HG03039 (cell line): Measurements from ENCODE around the gene BACH2.
"Not testable (repeated sequence)": the region's sequence is repeated elsewhere in the genome, so short reads cannot be mapped to it uniquely, and the experiment has no call there.

Experiments
- ATAC-seq: cut with Tn5 transposase; IDR thresholded peaks from one replicate; pipeline ENCODE4 v1.9.1; 2021; ENCODE audit warnings: mild to moderate bottlenecking, moderate library complexity; ENCODE audit not compliant: unreplicated experiment

BACH2 gene

DNA sequence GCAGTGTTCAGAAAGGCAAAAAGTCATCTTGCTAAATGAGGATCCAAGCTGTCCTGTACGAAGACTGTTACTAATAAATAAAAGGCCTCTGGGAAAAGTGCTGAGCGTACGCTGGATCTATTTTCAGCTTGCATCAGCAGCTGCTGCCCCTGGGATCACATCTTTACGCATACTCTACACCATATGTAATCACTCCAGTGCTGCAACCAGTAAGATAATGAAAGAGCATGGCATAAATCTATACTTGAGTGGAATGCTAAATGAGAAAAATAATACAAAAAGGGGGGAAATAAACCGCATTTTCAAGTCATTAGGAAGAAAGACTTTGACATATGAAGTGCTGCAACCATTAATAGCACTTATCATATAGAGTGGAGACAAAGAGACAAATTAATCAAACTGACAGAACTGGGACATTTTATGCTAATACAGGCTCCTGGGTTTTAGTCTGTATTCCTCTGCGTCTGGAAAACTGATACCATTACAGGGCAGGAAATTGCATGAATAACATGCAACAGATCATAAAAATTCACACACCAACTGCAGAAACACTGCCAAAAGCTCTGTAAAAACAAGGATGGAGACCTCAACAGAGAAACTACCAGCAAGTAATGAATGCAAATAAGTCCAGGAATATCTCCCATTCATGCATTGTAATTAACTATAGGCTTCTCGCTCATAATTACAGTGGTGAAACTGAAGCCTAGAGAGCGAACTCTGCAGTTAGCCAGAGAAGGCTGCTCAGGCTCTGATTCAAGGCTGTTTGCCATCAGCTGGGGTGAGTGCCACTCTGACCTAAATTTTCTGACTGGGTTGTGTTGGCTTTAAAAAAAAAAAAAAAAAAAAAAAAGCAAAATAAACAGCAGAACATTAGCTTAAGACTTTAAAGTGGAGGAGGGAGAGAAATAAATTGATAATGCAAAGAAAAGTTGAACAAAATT lies 318.6 kb downstream of the BACH2 start:
- ATAC-seq, result no peak

DNA sequence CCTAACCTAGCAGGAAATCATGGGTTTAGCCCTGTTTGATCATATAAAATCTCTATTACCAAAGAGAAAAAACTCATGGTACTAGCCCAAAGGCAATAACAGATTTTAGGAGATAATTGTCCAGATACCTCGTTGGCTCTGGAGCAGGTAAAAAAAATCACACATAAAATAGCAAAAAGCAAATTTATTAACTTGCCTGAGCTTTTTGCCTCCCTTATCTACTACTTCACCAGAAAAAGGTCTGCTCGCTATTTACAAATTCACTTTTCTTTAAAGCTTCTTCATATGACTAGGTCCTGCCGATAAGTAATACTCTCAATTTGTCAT lies 320.0 kb downstream of the BACH2 start:
- ATAC-seq, result no peak

GRCh38 chr6:89975991-89976693 lies 320.5 kb downstream of the BACH2 start:
- no peak for ATAC-seq

DNA sequence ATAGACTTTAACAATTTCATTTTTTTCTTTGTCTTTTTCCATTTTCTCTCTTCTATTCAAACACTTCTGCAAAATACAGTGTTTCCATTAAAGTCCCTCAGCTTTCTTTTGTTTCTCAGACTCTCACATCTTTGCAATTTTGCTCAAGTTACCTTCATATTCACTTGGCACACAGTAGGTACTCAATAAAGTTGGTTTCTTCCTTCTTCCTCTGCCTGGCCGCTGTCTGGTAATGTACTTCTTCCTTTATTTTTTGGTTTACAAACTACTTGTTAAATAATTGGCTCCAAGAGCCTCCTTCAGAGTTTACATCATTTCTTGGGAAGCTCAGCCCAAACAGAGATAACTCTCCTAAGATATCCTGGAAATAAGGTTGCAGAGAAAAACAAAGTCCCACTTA lies 321.3 kb downstream of the BACH2 start:
- no peak for ATAC-seq

DNA sequence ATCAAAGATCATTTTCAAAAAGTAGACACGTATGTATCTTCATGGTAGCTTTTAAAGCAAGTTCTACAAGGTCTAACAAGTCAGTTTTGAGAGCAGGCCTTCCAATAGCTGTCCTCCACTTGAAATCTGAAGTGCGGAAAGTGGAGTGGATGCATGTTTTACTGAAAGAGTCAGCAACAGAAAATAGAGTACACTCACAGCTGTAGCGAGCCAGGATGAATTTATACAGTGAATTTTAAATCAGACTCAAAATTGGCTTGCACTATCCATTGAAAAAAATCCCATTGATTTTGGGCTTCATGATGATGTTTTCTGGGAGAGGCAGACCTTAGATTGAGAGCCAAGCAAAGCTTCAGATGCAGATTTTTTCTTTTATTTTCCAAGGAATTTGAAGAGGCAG lies 321.8 kb downstream of the BACH2 start:
- no peak for ATAC-seq

- ATAC-seq, result no peak
Measured at GRCh38 chr6:89972025-89972381, 324.6 kb downstream of the BACH2 start.

- not testable (repeated sequence) for ATAC-seq
Measured at GRCh38 chr6:89971338-89972024, 325.2 kb downstream of the BACH2 start.

DNA sequence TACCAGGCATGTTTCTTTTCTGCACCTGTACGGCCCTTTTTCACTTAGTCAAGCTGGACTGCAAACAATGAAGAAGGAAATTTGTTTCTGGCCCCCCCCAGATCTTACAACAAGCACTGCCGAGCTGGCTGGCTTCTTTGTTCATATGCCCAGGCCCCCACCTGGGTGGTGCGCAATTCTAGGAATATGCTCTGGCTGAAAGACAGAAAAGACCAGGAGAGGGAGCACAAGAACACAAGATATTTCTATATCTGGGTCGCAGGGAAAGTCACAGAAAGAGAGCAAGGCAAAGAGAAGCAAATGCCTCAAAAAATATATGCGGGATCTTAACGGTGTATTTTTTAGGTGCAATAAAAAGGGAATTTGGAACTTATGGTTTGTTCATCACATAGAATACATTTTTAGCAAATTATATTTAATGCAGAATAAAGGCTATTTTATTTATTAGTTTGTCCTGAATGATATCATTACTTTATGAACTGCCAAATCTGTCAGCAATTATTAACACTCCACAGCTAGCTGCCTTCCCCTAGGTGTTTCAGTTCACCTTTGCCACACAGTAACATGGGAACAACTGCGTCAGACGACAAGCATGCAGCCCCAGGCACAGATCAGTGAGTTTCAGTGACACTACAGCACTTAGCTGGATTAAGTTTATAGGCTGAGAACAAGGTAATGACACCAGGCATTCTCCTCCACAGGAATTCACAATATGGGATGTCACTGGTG lies 325.9 kb downstream of the BACH2 start:
- no peak for ATAC-seq

- no peak for ATAC-seq
Measured at GRCh38 chr6:89970072-89970471, 326.6 kb downstream of the BACH2 start.

DNA sequence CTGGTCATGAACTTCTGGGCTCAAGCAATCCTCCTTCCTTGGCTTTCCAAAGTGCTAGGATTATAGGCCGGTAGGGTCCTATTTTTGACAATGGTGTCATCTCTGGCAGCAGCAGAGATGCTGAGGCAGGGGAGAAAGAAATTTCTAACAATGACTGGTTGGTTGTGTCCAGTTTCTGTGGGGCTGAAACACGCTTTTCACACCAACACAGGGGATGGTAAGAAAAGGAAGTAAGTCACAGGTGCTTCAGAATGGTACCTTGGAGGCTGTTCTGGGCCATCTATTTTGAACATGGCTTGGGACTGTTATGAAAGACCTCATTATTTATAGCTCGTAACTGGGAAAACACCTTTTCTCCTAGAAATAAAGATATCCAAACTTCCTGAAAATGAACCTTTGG lies 329.7 kb downstream of the BACH2 start:
- ATAC-seq, result no peak

- no peak for ATAC-seq
Measured at GRCh38 chr6:89966228-89966544, 330.5 kb downstream of the BACH2 start.

DNA sequence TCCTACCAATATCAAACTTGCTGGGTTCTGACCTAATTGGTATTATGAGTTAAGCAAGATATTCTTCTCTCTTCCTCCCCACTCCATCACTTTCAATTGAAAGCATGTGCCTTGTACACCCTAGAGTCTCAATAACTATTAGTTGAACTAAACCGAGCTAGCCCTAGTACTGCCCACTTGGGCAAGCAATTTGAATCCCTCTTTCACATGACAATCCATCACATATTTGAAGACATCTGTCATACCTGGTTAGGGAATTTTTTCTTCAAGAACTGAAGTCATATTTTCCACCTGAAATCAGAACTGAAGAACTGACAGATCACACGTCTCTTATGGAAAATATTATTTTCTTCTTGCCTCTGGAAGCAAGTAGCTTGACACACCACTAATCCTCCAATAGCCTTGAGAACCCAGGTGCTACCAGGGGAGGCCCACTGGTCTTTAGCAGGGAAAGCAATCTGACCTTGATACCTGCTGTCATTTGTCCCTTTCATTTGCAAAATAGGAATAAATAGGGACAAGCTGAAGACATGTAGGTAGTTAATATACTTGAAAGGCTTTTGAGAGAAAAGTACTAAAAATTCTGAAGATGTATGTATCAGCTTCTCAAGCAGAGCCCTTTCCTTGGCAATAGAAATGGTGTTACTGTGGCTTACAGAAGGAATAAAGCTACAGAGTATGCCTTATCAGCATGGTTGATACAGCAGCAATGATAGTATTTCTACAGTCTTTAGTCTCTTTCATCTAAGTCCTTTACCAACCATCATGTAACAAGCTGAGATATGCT lies 331.0 kb downstream of the BACH2 start:
- ATAC-seq, result no peak

DNA sequence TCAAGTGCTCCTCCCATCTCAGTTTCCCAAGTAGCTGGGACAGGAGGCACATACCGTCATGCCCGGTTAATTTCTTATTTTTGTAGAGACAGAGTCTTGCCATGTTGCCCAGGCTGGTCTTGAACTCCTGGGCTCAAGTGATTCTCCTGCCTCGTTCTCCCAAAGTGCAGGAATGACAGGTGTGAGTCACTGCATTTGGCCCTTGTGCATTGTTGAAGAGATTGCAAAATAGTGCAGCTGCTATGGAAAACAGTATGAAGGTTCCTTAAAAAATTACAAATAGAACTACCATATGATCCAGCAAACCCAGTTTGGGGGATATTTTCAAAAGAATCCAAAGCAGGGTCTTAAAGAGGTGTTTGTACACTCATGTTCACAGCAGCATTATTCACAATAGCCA lies 333.3 kb downstream of the BACH2 start:
- no peak for ATAC-seq

GRCh38 chr6:89961481-89961880 lies 335.2 kb downstream of the BACH2 start:
- no peak for ATAC-seq

DNA sequence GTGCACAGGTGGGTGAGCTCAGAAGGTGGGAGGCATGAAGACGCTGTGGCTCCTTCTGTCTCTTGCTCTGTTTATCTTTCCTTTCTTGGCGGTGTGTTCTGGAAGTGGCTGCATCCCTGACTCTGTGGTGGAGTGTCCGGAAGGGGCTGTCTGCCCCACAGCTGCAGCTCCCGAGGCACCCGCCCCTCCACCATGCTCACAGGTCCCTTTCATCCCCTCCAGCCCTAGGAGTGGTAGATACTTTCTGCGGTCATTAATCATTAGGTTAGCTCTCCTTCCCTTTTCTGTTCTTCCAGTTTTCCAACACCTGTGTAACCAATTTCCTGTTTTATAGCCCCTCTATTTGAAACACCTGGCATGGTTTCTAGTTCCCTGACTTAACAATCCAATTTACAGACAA lies 336.8 kb downstream of the BACH2 start:
- no peak for ATAC-seq

DNA sequence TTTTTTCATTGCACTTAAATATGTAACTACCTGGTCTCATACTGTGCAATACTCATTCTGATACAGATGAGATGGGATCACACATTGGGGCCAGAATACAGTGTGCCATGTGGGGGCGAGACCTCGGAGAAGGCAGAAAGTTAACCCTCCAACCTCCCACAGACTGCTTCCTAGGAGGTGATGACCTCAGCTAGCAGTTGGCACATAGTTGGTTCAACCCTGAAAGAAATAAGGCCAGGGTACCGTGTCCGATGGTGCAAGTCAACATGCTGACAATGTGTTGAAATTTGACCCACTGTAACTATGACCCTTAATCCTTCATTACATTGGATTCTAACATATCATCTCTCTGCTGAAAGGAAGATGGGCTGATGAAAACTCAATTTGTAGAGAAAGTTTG lies 340.5 kb downstream of the BACH2 start:
- ATAC-seq, result no peak

DNA sequence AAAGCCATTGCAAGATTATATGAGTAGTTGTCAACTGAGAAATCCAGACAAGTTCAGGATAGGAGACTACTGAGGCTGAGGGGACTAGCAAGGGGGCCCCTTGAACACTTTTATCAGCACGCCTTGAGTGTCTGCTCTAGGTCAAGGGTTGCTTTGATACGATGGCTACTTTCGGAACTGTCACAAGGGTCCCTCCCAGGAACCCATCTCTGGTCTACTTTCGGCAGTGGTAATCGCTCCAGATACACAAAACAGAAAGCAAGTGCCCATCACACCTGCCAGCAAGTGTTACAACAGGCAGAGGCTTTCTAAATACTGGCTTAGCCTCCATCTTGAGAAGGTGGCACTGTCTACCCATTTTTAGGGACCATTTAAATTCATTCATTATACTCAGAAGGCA lies 341.3 kb downstream of the BACH2 start:
- ATAC-seq, result no peak

DNA sequence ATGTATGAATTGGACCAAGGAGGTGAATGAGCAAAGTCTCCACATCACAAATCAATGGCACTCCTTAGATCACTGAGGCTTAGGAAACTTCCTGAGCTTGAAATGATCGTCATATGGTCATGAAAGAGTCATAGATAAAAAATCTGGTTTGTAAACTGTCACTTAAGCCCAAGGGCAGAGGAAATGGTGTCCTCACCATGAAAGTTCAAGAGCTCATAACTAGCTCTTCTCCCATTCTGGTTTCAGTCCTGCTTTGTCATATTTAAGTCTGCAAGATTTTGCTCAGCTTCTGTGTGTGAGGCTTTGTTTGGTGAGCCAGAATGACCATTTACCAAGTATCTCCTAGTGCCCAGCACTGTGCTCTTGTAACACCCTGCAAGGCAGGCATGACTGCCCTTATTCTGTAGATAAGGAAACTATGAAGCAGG lies 341.9 kb downstream of the BACH2 start:
- ATAC-seq, result no peak

- no peak for ATAC-seq
Measured at GRCh38 chr6:89952686-89953085, 344.0 kb downstream of the BACH2 start.

- ATAC-seq, result no peak
Measured at GRCh38 chr6:89952105-89952671, 344.5 kb downstream of the BACH2 start.
